ENCODE measurements around the gene IGSF11. TPM values are rescaled to one million over a fixed set of nuclear protein-coding genes. Genes with fewer than 3 reads are reported as not detected.

IGSF11 gene
- total RNA-seq, 1 experiment from 2014 or later: not detected

DNA sequence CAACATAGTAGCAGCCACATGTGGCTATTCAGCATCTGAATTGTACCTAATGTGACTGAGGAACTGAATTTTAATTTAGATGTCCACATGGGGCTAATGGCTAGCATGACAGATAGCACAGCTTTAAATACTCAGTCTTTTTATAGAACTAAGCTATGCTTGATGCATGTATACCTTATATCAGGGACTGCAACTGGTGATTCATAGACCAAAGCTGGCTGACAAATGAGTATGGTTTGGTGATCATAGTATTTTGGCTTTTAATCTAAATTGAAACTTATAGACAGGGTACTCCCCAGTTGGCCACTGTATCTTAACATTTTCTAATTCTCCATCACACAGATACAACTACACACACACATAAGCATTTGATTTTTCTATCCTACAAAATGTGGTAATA is 83.6 kb downstream of the IGSF11 start:
- POLR2A ChIA-PET (ENCODE audit: unreplicated experiment): interaction anchor here (0.5 to 0.6 kb wide), 2 partner anchors 45 to 234 kb away, joined by 7 read pairs; no protein-coding TSS in a partner anchor
- no peak overlapping the region for H3K4me3 ChIP-seq

DNA sequence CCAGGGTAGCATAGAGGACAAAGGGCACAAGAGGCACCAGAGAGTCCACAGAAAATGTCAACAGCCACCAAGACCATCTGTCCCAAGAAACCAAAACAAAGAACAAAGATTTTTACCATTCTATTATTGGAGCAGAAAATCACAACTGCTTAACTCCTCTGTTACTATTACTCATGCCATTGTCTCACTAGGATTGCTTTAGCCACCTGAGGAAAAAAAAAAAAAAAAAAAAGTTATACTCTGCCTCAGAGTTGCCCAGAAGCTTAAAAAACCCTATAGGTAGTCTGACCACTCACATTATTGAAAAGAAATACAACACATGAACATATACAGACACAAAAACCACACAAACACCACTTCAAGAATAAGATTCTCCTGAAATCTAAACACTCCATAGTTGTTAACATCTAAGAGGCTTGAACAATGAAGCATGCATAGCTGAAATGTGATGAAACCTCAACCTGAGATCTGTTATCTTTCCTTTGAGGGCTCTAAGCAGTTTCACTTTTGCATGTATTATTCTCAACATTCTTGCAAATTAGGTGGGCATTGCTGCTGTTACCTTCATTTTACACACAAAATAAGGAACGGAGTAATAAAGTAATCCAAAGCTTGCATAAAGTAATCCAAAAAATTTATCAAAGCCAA is 85.4 kb downstream of the IGSF11 start:
- Histone ChIP-seq H3K79me2 (ENCODE audit: low read depth) (no peaks in the 10 kb centered on the region), H3K36me3 (ENCODE audit: low read depth) (no peaks in the 10 kb centered on the region), H3F3A (ENCODE audit: insufficient read depth, low read depth) (no peaks in the 10 kb centered on the region), H3K27ac (no peak overlapping the region), H3K27me3 (ENCODE audit: insufficient read depth, low read depth) (no peaks in the 10 kb centered on the region), H3K9me2 (ENCODE audit: insufficient read depth) (peaks cover 6% of the 10 kb centered on the region; the same call in 1 of the 2 replicates), H4K20me1 (ENCODE audit: insufficient read depth) (no peaks in the 10 kb centered on the region), H3K4me1 (replicated peaks; ENCODE audit: insufficient read depth) (no peaks in the 10 kb centered on the region), H3K9me3 (ENCODE audit: insufficient read depth, low read depth) (no peaks in the 10 kb centered on the region), H3K4me3 (no peak overlapping the region), H3K4me2 (no peak overlapping the region), H2AFZ (no peak overlapping the region)
- intact Hi-C loops (cut with micrococcal nuclease; ENCODE audit: unreplicated experiment): no loop called here
- no TSS peak for BruUV-seq (replicated peaks)
- ChIA-PET POLR2A (ENCODE audit: unreplicated experiment) (interaction anchor here (0.6 kb wide), 1 partner anchor 25 kb away, joined by 3 read pairs; no protein-coding TSS in a partner anchor), CTCF (interaction anchor here (0.7 kb wide), 1 partner anchor 1248 kb away, joined by 14 read pairs; no protein-coding TSS in a partner anchor)
- no peak for TF ChIP-seq EZH2 (IDR thresholded peaks at IDR 0.05; ENCODE audit: low read depth)
- TF ChIP-seq, protein P1, sequence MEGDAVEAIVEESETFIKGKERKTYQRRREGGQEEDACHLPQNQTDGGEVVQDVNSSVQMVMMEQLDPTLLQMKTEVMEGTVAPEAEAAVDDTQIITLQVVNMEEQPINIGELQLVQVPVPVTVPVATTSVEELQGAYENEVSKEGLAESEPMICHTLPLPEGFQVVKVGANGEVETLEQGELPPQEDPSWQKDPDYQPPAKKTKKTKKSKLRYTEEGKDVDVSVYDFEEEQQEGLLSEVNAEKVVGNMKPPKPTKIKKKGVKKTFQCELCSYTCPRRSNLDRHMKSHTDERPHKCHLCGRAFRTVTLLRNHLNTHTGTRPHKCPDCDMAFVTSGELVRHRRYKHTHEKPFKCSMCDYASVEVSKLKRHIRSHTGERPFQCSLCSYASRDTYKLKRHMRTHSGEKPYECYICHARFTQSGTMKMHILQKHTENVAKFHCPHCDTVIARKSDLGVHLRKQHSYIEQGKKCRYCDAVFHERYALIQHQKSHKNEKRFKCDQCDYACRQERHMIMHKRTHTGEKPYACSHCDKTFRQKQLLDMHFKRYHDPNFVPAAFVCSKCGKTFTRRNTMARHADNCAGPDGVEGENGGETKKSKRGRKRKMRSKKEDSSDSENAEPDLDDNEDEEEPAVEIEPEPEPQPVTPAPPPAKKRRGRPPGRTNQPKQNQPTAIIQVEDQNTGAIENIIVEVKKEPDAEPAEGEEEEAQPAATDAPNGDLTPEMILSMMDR (conservative IDR thresholded peaks at IDR 0.05): no peak
- no peak for DNase-seq

More for the DNA sequence above, 83.6 kb downstream of the IGSF11 start:
- no peaks in the 10 kb centered on the region for H3K4me1 ChIP-seq (replicated peaks; ENCODE audit: insufficient read depth)
- H3K27me3 ChIP-seq (ENCODE audit: insufficient read depth, low read depth): no peaks in the 10 kb centered on the region
- BruUV-seq (replicated peaks): no TSS peak
- H4K20me1 ChIP-seq (ENCODE audit: insufficient read depth): no peaks in the 10 kb centered on the region
- no peak overlapping the region for H3K4me2 ChIP-seq
- no peaks in the 10 kb centered on the region for H3F3A ChIP-seq (ENCODE audit: insufficient read depth, low read depth)
- no peak for DNase-seq
- CTCF ChIA-PET: interaction anchor here (0.7 kb wide), 1 partner anchor 410 kb away, joined by 4 read pairs; no protein-coding TSS in a partner anchor
- H3K36me3 ChIP-seq (ENCODE audit: low read depth): no peaks in the 10 kb centered on the region
- no peak overlapping the region for H2AFZ ChIP-seq
- H3K27ac ChIP-seq: no peak overlapping the region
- H3K9me3 ChIP-seq (ENCODE audit: insufficient read depth, low read depth): no peaks in the 10 kb centered on the region
- H3K9me2 ChIP-seq (ENCODE audit: insufficient read depth): peaks cover 6% of the 10 kb centered on the region; the same call in 1 of the 2 replicates
- intact Hi-C loops (cut with micrococcal nuclease; ENCODE audit: unreplicated experiment): no loop called here
- no peaks in the 10 kb centered on the region for H3K79me2 ChIP-seq (ENCODE audit: low read depth)
- TF ChIP-seq, protein P1 (conservative IDR thresholded peaks at IDR 0.05): no peak
- TF ChIP-seq EZH2 (IDR thresholded peaks at IDR 0.05; ENCODE audit: low read depth): no peak

DNA sequence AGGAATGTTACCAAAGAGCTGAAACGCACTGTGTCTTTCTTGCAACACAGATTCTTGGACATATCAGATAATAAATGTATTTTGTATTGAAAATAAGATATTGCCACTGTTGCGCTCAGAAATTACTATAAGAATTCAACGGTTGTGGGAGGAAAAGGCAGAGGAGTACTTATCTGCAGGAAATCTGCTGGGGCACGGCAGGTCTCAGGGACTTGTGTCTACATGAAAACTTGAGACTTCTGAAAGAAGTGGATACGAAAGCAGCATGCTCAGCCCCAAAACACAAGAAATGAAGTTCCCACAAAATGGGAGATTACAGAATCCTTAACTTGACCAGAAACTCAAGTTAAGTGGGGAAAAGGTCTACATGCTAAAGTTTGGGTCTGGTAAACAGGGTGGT is 86.5 kb downstream of the IGSF11 start:
- BruUV-seq (replicated peaks): no TSS peak
- no peak for TF ChIP-seq EZH2 (IDR thresholded peaks at IDR 0.05; ENCODE audit: low read depth)
- TF ChIP-seq, protein P1 (conservative IDR thresholded peaks at IDR 0.05): no peak
- no peak for DNase-seq
- H3K4me1 ChIP-seq (replicated peaks; ENCODE audit: insufficient read depth): no peaks in the 10 kb centered on the region
- H3K4me2 ChIP-seq: no peak overlapping the region
- H4K20me1 ChIP-seq (ENCODE audit: insufficient read depth): no peaks in the 10 kb centered on the region
- no peak overlapping the region for H3K4me3 ChIP-seq
- no peaks in the 10 kb centered on the region for H3K9me3 ChIP-seq (ENCODE audit: insufficient read depth, low read depth)
- ChIA-PET CTCF (no interaction called here), POLR2A (ENCODE audit: unreplicated experiment) (no interaction called here)
- no peaks in the 10 kb centered on the region for H3F3A ChIP-seq (ENCODE audit: insufficient read depth, low read depth)
- H3K27me3 ChIP-seq (ENCODE audit: insufficient read depth, low read depth): no peaks in the 10 kb centered on the region
- no peak overlapping the region for H3K27ac ChIP-seq
- no peak overlapping the region for H2AFZ ChIP-seq
- peaks cover 6% of the 10 kb centered on the region; the same call in 1 of the 2 replicates for H3K9me2 ChIP-seq (ENCODE audit: insufficient read depth)
- intact Hi-C loops (cut with micrococcal nuclease; ENCODE audit: unreplicated experiment): no loop called here
- no peaks in the 10 kb centered on the region for H3K79me2 ChIP-seq (ENCODE audit: low read depth)
- no peaks in the 10 kb centered on the region for H3K36me3 ChIP-seq (ENCODE audit: low read depth)

Measured in PC-9 (cell line).